Measurements from ENCODE around the gene C1RL. TPM values are rescaled to one million over a fixed set of nuclear protein-coding genes. Genes with fewer than 3 reads are reported as not detected.

C1RL gene
- total RNA-seq, 6 experiments from 2014 or later: 8.5 to 20.0 (median 15.8) TPM

DNA sequence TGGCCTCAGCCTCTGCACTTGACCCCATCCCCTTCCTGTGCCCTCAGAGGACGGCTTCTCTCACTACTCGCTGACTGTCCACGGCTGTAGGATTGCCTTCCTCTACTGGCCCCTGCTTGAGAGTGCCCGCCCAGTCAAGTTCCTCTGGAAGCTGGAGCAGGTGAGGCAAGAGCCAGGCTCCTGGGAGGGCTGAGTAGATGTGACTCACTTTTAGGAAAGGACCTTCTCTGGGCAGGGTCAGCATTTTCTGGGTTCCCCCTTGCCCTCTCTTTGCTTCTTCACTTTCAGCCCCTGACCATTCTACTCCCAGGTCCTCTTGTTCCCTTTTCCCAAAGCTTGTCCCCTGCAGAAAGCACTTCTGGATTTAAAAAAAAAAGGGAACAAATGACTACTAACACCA, 28.9 kb upstream of the C1RL start:
- Mint-ChIP-seq H3K27ac (no peak overlapping the region), H3K4me1 (ENCODE audit: low read depth) (no peaks in the 10 kb centered on the region), H3K36me3 (ENCODE audit: low read depth) (peaks cover 20% of the 10 kb centered on the region), H3K9me3 (no peaks in the 10 kb centered on the region), H3K4me3 (no peak overlapping the region), H3K27me3 (ENCODE audit: insufficient read depth) (no peaks in the 10 kb centered on the region; the same call in none of the 2 replicates)
- DNase-seq: no peak
- TF ChIP-seq, protein P1, sequence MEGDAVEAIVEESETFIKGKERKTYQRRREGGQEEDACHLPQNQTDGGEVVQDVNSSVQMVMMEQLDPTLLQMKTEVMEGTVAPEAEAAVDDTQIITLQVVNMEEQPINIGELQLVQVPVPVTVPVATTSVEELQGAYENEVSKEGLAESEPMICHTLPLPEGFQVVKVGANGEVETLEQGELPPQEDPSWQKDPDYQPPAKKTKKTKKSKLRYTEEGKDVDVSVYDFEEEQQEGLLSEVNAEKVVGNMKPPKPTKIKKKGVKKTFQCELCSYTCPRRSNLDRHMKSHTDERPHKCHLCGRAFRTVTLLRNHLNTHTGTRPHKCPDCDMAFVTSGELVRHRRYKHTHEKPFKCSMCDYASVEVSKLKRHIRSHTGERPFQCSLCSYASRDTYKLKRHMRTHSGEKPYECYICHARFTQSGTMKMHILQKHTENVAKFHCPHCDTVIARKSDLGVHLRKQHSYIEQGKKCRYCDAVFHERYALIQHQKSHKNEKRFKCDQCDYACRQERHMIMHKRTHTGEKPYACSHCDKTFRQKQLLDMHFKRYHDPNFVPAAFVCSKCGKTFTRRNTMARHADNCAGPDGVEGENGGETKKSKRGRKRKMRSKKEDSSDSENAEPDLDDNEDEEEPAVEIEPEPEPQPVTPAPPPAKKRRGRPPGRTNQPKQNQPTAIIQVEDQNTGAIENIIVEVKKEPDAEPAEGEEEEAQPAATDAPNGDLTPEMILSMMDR (IDR thresholded peaks at IDR 0.05): no peak

DNA sequence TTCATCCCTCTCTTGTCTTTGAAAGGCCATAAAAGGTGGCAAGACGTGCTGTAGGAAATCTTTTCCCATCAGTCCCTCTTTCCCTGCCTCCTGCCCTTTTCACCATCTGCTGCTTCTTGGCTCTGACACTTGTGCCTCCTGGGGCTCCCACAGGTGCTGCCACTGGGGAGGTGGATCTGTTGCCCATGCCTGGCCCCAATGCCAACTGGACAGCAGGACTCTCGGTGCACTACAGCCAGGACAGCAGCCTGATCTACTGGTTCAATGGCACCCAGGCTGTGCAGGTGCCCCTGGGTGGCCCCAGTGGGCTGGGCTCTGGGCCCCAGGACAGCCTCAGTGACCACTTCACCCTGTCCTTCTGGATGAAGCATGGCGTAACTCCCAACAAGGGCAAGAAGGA, 27.7 kb upstream of the C1RL start:
- peaks cover 20% of the 10 kb centered on the region for H3K36me3 Mint-ChIP-seq (ENCODE audit: low read depth)
- TF ChIP-seq, protein P1 (IDR thresholded peaks at IDR 0.05): no peak
- H3K9me3 Mint-ChIP-seq: no peaks in the 10 kb centered on the region
- no peaks in the 10 kb centered on the region for H3K4me1 Mint-ChIP-seq (ENCODE audit: low read depth)
- DNase-seq: no peak
- no peaks in the 10 kb centered on the region; the same call in none of the 2 replicates for H3K27me3 Mint-ChIP-seq (ENCODE audit: insufficient read depth)
- H3K4me3 Mint-ChIP-seq: no peak overlapping the region
- H3K27ac Mint-ChIP-seq: no peak overlapping the region

GRCh38 chr12:7136071-7136470, 27.1 kb upstream of the C1RL start:
- DNase-seq: no peak
- Mint-ChIP-seq H3K4me1 (ENCODE audit: low read depth) (peaks cover 2% of the 10 kb centered on the region), H3K9me3 (no peaks in the 10 kb centered on the region), H3K27ac (no peak overlapping the region), H3K27me3 (ENCODE audit: insufficient read depth) (no peaks in the 10 kb centered on the region; the same call in none of the 2 replicates), H3K4me3 (no peak overlapping the region), H3K36me3 (ENCODE audit: low read depth) (peaks cover 20% of the 10 kb centered on the region)
- TF ChIP-seq, protein P1 (IDR thresholded peaks at IDR 0.05): no peak

DNA sequence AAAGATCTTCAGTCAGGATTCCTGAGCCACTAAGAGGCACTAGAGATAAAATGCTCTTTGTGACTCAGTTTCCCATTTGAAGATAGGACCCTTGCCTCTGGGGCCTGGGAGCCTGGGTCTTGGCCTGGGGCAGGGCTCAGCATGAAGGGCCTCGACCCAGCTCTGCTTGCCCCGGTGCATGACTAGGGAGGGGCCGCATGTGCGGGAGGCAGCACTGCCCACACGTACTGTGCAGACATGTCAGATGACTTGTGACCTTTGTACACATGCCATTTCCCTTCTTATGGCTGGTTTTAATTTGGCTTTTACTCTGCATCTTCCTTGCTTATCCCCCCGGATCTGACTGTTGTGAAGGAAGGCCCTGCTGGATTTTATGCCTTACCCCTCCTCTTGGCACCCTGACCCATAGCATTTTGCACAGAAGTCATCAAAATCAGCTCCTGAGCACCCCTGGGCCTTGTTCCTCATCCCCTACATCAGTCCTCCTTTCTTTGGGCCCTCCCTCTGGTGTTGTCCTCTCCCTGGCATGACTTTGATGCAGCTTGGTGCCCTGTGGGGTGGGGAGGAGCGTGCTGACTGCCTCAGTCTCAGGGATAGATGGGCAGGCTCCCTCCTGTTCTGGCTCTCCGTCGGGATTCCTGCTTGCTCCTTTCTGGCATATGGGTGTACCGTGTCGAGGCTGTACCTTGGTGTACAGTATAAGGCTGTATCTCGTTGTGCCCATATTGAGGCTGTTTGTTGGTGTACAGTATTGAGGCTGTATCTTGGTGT, 25.6 kb upstream of the C1RL start:
- TF ChIP-seq, protein P1 (IDR thresholded peaks at IDR 0.05): no peak
- DNase-seq: no peak
- Mint-ChIP-seq H3K27ac (no peak overlapping the region), H3K36me3 (ENCODE audit: low read depth) (peaks cover 20% of the 10 kb centered on the region), H3K27me3 (ENCODE audit: insufficient read depth) (no peaks in the 10 kb centered on the region; the same call in 1 of the 2 replicates), H3K4me1 (ENCODE audit: low read depth) (peaks cover 9% of the 10 kb centered on the region), H3K4me3 (no peak overlapping the region), H3K9me3 (no peaks in the 10 kb centered on the region)

DNA sequence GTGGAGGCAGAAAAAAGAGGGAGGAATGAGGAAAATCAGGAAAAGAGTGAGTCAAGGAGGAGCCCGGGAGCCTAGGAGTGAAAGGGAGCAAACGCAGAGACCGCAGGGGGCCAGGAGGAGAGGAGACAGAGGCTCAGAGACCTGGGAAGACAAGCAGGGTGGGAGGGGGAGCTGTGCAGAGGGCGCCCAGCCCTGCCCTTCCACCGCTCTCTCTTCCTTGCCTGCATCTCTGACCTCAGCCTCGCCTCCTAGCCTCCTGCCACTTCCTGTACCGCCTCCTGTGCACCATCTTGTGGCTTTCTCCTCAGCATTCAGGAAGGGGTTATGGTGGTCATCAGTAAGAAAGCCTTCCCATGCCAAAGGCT, 22.5 kb upstream of the C1RL start:
- no peak for DNase-seq
- peaks cover 17% of the 10 kb centered on the region for H3K4me1 Mint-ChIP-seq (ENCODE audit: low read depth)
- TF ChIP-seq, protein P1 (IDR thresholded peaks at IDR 0.05): no peak
- no peaks in the 10 kb centered on the region for H3K9me3 Mint-ChIP-seq
- H3K27me3 Mint-ChIP-seq (ENCODE audit: insufficient read depth): peaks cover 1% of the 10 kb centered on the region; the same call in 1 of the 2 replicates
- H3K36me3 Mint-ChIP-seq (ENCODE audit: low read depth): peaks cover 14% of the 10 kb centered on the region
- peak overlapping the region; percentile 86 for H3K4me3 Mint-ChIP-seq
- no peak overlapping the region; the same call in 1 of the 2 replicates for H3K27ac Mint-ChIP-seq

All from HFFc6 (cell line).